Measurements from ENCODE around the gene GRK5.

Gene GRK5

GRCh38 chr10:119443970-119444660 lies 236.7 kb downstream of the GRK5 start:
- no peaks in the 10 kb centered on the region for H3K9me3 ChIP-seq
- H3K27me3 ChIP-seq, result no peaks in the 10 kb centered on the region
- H3K4me3 ChIP-seq (ENCODE audit: low read depth in 1 of 2, low read length in 1 of 2), result no peak overlapping the region
- H3K36me3 ChIP-seq, result peaks cover 37% of the 10 kb centered on the region
- H3K4me1 ChIP-seq (ENCODE audit: control insufficient read depth in 1 of 2, insufficient read depth in 1 of 2, low read depth in 1 of 2, low read length in 1 of 2), result peaks cover 0 to 2% of the 10 kb centered on the region in 2 experiments
- no peak overlapping the region for H3K27ac ChIP-seq
- no peak for TF ChIP-seq CTCF (IDR thresholded peaks at IDR 0.05)

- Histone ChIP-seq H3K36me3 (peaks cover 43% of the 10 kb centered on the region), H3K27me3 (no peaks in the 10 kb centered on the region), H3K4me3 (ENCODE audit: low read depth in 1 of 2, low read length in 1 of 2) (no peak overlapping the region), H3K27ac (no peak overlapping the region), H3K4me1 (ENCODE audit: control insufficient read depth in 1 of 2, insufficient read depth in 1 of 2, low read depth in 1 of 2, low read length in 1 of 2) (peaks cover 0 to 2% of the 10 kb centered on the region in 2 experiments), H3K9me3 (no peaks in the 10 kb centered on the region)
- TF ChIP-seq CTCF (IDR thresholded peaks at IDR 0.05), result no peak
These were observed 237.5 kb downstream of the GRK5 start for GRCh38 chr10:119444866-119445265.

DNA sequence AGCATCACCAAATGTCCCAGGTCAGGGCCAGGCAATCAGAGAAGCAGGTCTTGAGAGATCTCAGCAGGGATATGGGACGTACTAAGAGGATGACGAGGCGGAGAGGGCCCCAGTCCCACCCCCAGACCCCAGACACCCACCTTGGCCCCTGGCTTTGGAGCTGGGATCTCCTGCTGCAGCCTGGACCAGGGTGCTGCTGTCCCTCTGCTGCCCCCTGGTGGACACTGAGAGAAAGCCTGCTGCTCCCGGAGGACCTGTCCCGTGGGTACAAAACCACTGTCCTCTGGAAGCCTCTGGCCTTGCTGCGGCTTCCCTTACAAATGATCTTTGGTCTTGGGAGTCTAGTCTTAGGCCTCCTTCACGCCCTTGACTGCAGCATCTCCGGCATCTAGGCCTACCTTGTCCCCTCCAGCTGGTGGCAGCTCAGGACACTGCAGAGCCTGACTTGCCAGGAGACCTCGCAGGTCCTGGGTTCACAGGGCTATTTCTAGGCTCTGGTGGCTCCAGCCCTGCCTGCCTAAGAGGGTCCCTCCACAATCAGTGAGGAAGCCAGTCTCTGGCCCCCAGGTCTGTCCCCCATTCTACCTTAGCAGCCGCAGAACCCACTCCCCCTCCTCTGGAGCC lies 238.1 kb downstream of the GRK5 start:
- Histone ChIP-seq H3K36me3 (peaks cover 48% of the 10 kb centered on the region), H3K4me3 (ENCODE audit: low read depth in 1 of 2, low read length in 1 of 2) (no peak overlapping the region), H3K4me1 (ENCODE audit: control insufficient read depth in 1 of 2, insufficient read depth in 1 of 2, low read depth in 1 of 2, low read length in 1 of 2) (peaks cover 0 to 2% of the 10 kb centered on the region in 2 experiments), H3K9me3 (no peaks in the 10 kb centered on the region), H3K27me3 (no peaks in the 10 kb centered on the region), H3K27ac (no peak overlapping the region)
- peak; percentile 81 for TF ChIP-seq CTCF (IDR thresholded peaks at IDR 0.05)

GRCh38 chr10:119445935-119446317 lies 238.6 kb downstream of the GRK5 start:
- Histone ChIP-seq H3K27me3 (no peaks in the 10 kb centered on the region), H3K27ac (no peak overlapping the region), H3K9me3 (no peaks in the 10 kb centered on the region), H3K36me3 (peaks cover 50% of the 10 kb centered on the region), H3K4me3 (ENCODE audit: low read depth in 1 of 2, low read length in 1 of 2) (no peak overlapping the region), H3K4me1 (ENCODE audit: control insufficient read depth in 1 of 2, insufficient read depth in 1 of 2, low read depth in 1 of 2, low read length in 1 of 2) (peaks cover 0 to 2% of the 10 kb centered on the region in 2 experiments)
- no peak for TF ChIP-seq CTCF (IDR thresholded peaks at IDR 0.05)

DNA sequence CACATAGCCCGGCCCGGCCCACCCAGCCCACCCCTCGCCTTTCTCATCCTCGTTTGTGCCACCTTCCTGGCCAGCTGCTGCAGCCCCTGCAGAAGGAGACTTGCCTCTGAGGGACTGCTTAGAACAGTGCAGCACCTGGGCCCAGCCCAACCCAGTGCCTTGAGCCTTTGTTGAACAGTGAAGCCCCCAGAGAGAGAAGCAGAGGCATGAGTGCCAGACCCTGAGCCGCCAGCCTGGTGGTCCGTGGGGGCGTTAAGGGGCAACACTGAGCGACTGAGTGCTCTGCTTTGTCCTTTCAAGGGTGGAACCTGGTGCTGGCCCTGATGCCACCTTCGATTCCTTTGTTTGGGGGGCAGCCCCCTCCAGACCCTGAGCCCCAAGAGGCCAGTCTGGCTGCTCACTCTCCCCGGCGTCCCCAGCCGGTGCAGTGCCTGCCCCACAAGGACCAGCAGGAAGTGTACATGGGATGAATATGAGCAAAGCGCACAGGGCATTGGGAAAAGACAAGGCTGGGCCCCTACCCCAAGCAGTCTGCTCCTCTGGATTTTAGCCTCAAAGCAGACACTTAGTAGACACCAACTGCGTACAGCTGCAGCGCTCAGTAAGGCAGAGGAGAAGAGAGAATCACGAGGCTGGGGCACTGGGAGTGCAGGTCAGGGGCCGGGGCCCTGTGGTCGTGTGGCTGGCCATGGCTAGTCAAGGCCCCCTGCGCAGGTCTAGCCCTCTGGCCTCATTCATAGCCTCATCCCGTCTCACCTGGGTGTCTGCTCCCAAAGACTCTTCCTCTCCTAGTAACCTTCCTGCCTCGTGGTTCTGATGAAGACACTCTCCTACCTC lies 239.3 kb downstream of the GRK5 start:
- Histone ChIP-seq H3K4me3 (ENCODE audit: low read depth in 1 of 2, low read length in 1 of 2) (no peak overlapping the region), H3K36me3 (peaks cover 50% of the 10 kb centered on the region), H3K27ac (no peak overlapping the region), H3K9me3 (no peaks in the 10 kb centered on the region), H3K4me1 (ENCODE audit: control insufficient read depth in 1 of 2, insufficient read depth in 1 of 2, low read depth in 1 of 2, low read length in 1 of 2) (peaks cover 0 to 2% of the 10 kb centered on the region in 2 experiments), H3K27me3 (no peaks in the 10 kb centered on the region)
- no peak for TF ChIP-seq CTCF (IDR thresholded peaks at IDR 0.05)

All from neutrophil (primary cell).